Measurements from ENCODE around the gene TMEM35A. TPM values are rescaled to one million over a fixed set of nuclear protein-coding genes. Genes with fewer than 3 reads are reported as not detected.

The TMEM35A gene
- total and polyA plus RNA-seq, 7 donors = 0.08 to 0.28 (median 0.16) TPM; not detected in 1

DNA sequence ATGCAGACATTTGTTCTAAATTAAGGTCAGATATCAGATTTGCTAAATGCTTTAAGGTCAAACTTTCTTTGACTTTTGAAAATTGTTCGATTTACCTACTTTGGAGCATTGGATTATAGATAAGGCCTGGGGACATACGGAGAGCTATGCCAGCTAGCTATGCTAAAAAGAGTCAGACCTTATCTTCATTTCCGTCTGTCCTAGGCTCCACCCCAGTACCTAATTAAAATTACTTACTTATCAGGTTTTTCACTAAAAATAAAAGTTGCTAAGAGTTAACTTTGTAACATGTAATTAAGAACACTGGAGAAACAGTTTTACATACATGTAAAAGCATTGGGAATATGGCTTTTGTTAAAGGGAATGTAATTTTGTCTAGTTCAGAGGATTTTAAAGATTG lies 7.1 kb upstream of the TMEM35A start:
- intact Hi-C loops (cut with DNase I) = no loop called here
- DNase-seq = no peak
- 66 to 94% (median 77%) methylated on average over 3 of the region's 3 CpGs for WGBS, 3 donors

DNA sequence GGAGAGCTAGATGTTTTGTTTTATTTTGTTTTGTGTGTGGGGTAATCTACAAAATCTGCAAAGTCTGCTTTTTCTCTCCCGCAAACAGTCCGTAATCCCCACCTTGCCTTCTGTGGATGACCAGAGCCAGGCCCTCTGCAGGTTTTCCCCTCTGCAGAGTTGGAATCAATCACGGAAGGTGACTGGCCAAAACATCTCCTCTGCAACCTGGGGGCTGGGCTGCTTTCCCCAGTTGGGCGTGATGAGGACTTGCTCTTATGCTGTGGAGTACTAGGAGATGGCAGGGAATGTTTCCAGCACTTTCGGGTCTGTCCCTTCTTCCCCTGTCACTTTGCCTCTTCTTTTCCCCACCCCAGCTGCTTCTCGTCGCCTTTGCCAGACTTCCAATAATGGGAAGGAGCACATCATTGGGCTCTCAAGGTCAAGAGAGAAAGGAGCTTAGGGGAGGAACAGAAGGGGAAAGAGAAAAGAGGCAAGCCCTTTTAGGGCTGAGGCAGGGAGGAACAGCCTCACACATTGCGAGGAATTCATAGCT lies 1.1 kb downstream of the TMEM35A start:
- 34 to 44% (median 38%) methylated on average over 8 of the region's 8 CpGs for WGBS, 3 donors
- TF ChIP-seq, protein P1, sequence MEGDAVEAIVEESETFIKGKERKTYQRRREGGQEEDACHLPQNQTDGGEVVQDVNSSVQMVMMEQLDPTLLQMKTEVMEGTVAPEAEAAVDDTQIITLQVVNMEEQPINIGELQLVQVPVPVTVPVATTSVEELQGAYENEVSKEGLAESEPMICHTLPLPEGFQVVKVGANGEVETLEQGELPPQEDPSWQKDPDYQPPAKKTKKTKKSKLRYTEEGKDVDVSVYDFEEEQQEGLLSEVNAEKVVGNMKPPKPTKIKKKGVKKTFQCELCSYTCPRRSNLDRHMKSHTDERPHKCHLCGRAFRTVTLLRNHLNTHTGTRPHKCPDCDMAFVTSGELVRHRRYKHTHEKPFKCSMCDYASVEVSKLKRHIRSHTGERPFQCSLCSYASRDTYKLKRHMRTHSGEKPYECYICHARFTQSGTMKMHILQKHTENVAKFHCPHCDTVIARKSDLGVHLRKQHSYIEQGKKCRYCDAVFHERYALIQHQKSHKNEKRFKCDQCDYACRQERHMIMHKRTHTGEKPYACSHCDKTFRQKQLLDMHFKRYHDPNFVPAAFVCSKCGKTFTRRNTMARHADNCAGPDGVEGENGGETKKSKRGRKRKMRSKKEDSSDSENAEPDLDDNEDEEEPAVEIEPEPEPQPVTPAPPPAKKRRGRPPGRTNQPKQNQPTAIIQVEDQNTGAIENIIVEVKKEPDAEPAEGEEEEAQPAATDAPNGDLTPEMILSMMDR (IDR thresholded peaks at IDR 0.05) = no peak

More for the DNA sequence above, 7.1 kb upstream of the TMEM35A start:
- Histone ChIP-seq H3K36me3 (ENCODE audit: insufficient read depth in 1 of 2, low read depth in 1 of 2) (no peaks in the 10 kb centered on the region), H3K4me1 (no peaks in the 10 kb centered on the region), H3K27ac (no peak overlapping the region), H3K27me3 (ENCODE audit: insufficient read depth in 3 of 3, low read length in 2 of 3) (peaks cover 0 to 3% (median 0%) of the 10 kb centered on the region in 3 donors), H3K9me3 (no peaks in the 10 kb centered on the region), H3K4me3 (no peak overlapping the region)
- no peak for ATAC-seq
- TF ChIP-seq, protein P1 (IDR thresholded peaks at IDR 0.05) = no peak

DNA sequence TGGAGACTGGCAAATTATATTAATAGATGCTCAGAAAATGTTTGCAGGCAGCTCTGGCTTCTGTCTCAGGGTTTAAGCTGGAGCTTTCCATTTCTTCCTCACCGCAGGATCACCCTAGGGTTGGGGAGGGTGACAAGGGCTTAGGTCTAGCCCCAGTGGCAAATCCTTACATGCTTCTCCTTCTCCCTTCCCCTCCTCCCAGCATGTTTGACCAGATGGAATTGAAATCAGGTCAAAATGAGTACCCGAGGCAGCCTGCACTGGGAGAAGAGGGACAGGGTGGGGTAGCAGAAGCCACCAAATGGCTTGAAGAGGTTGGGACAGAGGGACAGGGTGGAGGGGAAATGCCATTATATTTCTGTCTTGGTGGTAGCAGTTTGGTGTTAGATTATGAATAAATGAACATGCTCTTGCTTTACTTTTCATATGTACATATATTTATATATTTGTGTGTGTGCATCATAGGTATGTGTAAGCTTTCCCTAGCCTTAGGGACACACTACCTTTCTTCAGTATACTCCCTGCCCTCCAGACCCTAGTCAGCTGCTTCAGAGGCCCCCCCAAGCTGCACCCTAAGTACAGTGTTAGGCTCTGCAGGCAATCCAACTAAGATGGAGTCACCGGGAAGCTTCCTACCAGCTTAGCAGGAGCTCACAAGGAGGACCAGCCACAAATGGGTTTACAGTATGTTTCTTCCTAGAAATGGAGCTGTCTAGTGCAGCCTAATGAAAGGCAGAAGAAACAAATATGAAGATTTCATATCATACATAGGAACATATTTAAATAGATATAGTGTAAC lies 1.8 kb downstream of the TMEM35A start:
- ATAC-seq = no peak
- no peak for DNase-seq
- Histone ChIP-seq H3K27ac (no peak overlapping the region), H3K36me3 (ENCODE audit: insufficient read depth in 1 of 2, low read depth in 1 of 2) (no peaks in the 10 kb centered on the region), H3K27me3 (ENCODE audit: insufficient read depth in 3 of 3, low read length in 2 of 3) (peaks cover 0 to 65% (median 2%) of the 10 kb centered on the region in 3 donors), H3K4me1 (no peaks in the 10 kb centered on the region), H3K9me3 (no peaks in the 10 kb centered on the region), H3K4me3 (no peak overlapping the region)
- intact Hi-C loops (cut with DNase I) = no loop called here
- TF ChIP-seq, protein P1 (IDR thresholded peaks at IDR 0.05) = no peak
- 55 to 73% (median 58%) methylated on average over 3 of the region's 3 CpGs for WGBS, 3 donors

More for the DNA sequence above, 1.1 kb downstream of the TMEM35A start:
- Histone ChIP-seq H3K27me3 (ENCODE audit: insufficient read depth in 3 of 3, low read length in 2 of 3) (peaks cover 0 to 58% (median 2%) of the 10 kb centered on the region in 3 donors), H3K36me3 (ENCODE audit: insufficient read depth in 1 of 2, low read depth in 1 of 2) (no peaks in the 10 kb centered on the region), H3K27ac (no peak overlapping the region), H3K9me3 (no peaks in the 10 kb centered on the region), H3K4me3 (peak overlapping the region; percentile 44), H3K4me1 (no peaks in the 10 kb centered on the region)
- ATAC-seq (no peak), DNase-seq (no peak)
- intact Hi-C loops (cut with DNase I) = no loop called here

DNA sequence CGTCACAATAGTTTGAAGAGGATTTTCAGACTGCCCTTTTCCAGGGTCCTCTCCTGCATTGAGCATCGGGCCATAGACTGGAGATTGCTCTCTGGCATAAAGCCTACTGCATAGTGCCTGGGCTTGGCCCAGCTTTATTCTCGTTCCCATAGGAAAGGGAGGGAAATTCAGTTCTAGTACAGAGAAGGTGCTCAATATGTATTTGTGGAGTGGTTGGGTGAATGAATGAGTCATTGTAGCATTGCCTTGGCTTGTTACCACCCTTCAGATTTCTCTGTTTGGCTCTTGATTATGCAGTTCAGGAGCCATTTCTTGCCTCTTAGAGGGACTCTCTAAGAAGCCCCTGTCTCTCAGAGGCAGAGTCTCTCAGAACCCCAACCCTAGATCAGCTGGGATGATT lies 2.6 kb downstream of the TMEM35A start:
- H3K36me3 ChIP-seq (ENCODE audit: insufficient read depth in 1 of 2, low read depth in 1 of 2) = no peaks in the 10 kb centered on the region
- TF ChIP-seq, protein P1 (IDR thresholded peaks at IDR 0.05) = no peak
- intact Hi-C loops (cut with DNase I) = no loop called here
- no peak for DNase-seq
- H3K27me3 ChIP-seq (ENCODE audit: insufficient read depth in 3 of 3, low read length in 2 of 3) = peaks cover 0 to 67% (median 2%) of the 10 kb centered on the region in 3 donors
- 60 to 82% (median 63%) methylated on average over 3 of the region's 3 CpGs for WGBS, 3 donors
- no peaks in the 10 kb centered on the region for H3K9me3 ChIP-seq
- no peaks in the 10 kb centered on the region for H3K4me1 ChIP-seq
- no peak overlapping the region for H3K4me3 ChIP-seq
- H3K27ac ChIP-seq = no peak overlapping the region
- no peak for ATAC-seq
